GM19463 (cell line): ENCODE results near the gene RPS3.

Experiments
- ATAC-seq: cut with Tn5 transposase; IDR thresholded peaks from one replicate; pipeline ENCODE4 v1.9.1; 2021; ENCODE audit warnings: mild to moderate bottlenecking, moderate library complexity; ENCODE audit not compliant: unreplicated experiment

Gene RPS3

DNA sequence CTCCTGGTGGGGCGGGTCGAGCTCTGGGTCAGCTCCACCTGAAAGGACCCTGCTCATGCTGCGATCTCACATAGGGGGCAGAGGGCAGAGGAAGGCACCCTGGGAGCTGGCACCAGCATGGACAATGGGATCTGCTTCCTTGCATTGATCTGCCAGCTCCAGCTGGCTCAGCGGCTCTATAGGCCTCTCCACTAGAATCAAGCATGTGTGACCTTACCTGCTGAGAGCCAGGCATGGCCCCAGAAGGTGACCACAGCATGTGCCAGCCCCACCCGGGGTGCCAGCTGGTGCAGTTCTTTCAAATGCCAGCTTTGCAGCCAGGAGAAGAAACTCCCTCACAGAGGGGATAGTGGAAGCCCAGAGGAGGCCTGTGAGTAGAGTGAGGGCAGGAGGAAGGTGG is 55.7 kb downstream of the RPS3 start:
- ATAC-seq = no peak
